ENCODE measurements around the gene GUCA1A. TPM values are rescaled to one million over a fixed set of nuclear protein-coding genes. Genes with fewer than 3 reads are reported as not detected.

GUCA1A gene
- total and polyA plus RNA-seq, 4 donors = 0.02 to 0.04 TPM; not detected in 2

- TF ChIP-seq, protein P1, sequence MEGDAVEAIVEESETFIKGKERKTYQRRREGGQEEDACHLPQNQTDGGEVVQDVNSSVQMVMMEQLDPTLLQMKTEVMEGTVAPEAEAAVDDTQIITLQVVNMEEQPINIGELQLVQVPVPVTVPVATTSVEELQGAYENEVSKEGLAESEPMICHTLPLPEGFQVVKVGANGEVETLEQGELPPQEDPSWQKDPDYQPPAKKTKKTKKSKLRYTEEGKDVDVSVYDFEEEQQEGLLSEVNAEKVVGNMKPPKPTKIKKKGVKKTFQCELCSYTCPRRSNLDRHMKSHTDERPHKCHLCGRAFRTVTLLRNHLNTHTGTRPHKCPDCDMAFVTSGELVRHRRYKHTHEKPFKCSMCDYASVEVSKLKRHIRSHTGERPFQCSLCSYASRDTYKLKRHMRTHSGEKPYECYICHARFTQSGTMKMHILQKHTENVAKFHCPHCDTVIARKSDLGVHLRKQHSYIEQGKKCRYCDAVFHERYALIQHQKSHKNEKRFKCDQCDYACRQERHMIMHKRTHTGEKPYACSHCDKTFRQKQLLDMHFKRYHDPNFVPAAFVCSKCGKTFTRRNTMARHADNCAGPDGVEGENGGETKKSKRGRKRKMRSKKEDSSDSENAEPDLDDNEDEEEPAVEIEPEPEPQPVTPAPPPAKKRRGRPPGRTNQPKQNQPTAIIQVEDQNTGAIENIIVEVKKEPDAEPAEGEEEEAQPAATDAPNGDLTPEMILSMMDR (IDR thresholded peaks at IDR 0.05; ENCODE audit: control extremely low read depth, extremely low read depth) = no peak
- ATAC-seq (ENCODE audit: insufficient read depth, low FRiP score) (no peak), DNase-seq (peak; percentile 13 to 40 (median 21))
- 21 to 23% methylated on average over 27 of the region's 27 CpGs for WGBS, 2 donors
- H3K9me3 ChIP-seq (ENCODE audit: control insufficient read depth in 4 of 4, insufficient read depth in 3 of 4, low read length in 3 of 4) = no peaks in the 10 kb centered on the region
- H3K4me1 ChIP-seq (ENCODE audit: control insufficient read depth in 5 of 5, insufficient read depth in 5 of 5, low read length in 5 of 5) = peaks cover 0 to 6% (median 0%) of the 10 kb centered on the region in 5 donors
- no peak overlapping the region for H3K27ac ChIP-seq (ENCODE audit: low read depth in 1 of 2, low read length in 1 of 2)
- no peaks in the 10 kb centered on the region for H3K27me3 ChIP-seq (ENCODE audit: control insufficient read depth in 3 of 3, insufficient read depth in 3 of 3, low read length in 2 of 3)
- H3K9ac ChIP-seq (ENCODE audit: insufficient read depth in 1 of 2, low read length in 2 of 2) = no peak overlapping the region
- no peaks in the 10 kb centered on the region for H3K36me3 ChIP-seq (ENCODE audit: control insufficient read depth in 4 of 4, insufficient read depth in 4 of 4, low read length in 4 of 4)
- H3K4me3 ChIP-seq = no peak overlapping the region
These were observed 4.6 kb downstream of the GUCA1A start for GRCh38 chr6:42177514-42178364.

- 88 to 90% methylated on average over 20 of the region's 20 CpGs for WGBS, 2 donors
- peaks cover 0 to 6% (median 0%) of the 10 kb centered on the region in 5 donors for H3K4me1 ChIP-seq (ENCODE audit: control insufficient read depth in 5 of 5, insufficient read depth in 5 of 5, low read length in 5 of 5)
These were observed 6.2 kb downstream of the GUCA1A start for GRCh38 chr6:42179261-42179944.

GRCh38 chr6:42179945-42180313 lies 6.8 kb downstream of the GUCA1A start:
- no peaks in the 10 kb centered on the region for H3K9me3 ChIP-seq (ENCODE audit: control insufficient read depth in 4 of 4, insufficient read depth in 3 of 4, low read length in 3 of 4)
- WGBS, 2 donors = 83% methylated on average over 3 of the region's 3 CpGs
- H3K27ac ChIP-seq (ENCODE audit: low read depth in 1 of 2, low read length in 1 of 2) = no peak overlapping the region
- DNase-seq (no peak), ATAC-seq (ENCODE audit: insufficient read depth, low FRiP score) (no peak)
- no peaks in the 10 kb centered on the region for H3K36me3 ChIP-seq (ENCODE audit: control insufficient read depth in 4 of 4, insufficient read depth in 4 of 4, low read length in 4 of 4)
- H3K27me3 ChIP-seq (ENCODE audit: control insufficient read depth in 3 of 3, insufficient read depth in 3 of 3, low read length in 2 of 3) = no peaks in the 10 kb centered on the region
- peaks cover 0 to 6% (median 0%) of the 10 kb centered on the region in 5 donors for H3K4me1 ChIP-seq (ENCODE audit: control insufficient read depth in 5 of 5, insufficient read depth in 5 of 5, low read length in 5 of 5)
- no peak overlapping the region for H3K4me3 ChIP-seq
- TF ChIP-seq, protein P1 (IDR thresholded peaks at IDR 0.05; ENCODE audit: control extremely low read depth, extremely low read depth) = no peak
- no peak overlapping the region for H3K9ac ChIP-seq (ENCODE audit: insufficient read depth in 1 of 2, low read length in 2 of 2)

More at GRCh38 chr6:42179261-42179944, 6.2 kb downstream of the GUCA1A start:
- DNase-seq = no peak
- no peak for ATAC-seq (ENCODE audit: insufficient read depth, low FRiP score)
- Histone ChIP-seq H3K9ac (ENCODE audit: insufficient read depth in 1 of 2, low read length in 2 of 2) (no peak overlapping the region), H3K4me3 (no peak overlapping the region), H3K27ac (ENCODE audit: low read depth in 1 of 2, low read length in 1 of 2) (no peak overlapping the region), H3K36me3 (ENCODE audit: control insufficient read depth in 4 of 4, insufficient read depth in 4 of 4, low read length in 4 of 4) (no peaks in the 10 kb centered on the region), H3K9me3 (ENCODE audit: control insufficient read depth in 4 of 4, insufficient read depth in 3 of 4, low read length in 3 of 4) (no peaks in the 10 kb centered on the region), H3K27me3 (ENCODE audit: control insufficient read depth in 3 of 3, insufficient read depth in 3 of 3, low read length in 2 of 3) (no peaks in the 10 kb centered on the region)
- TF ChIP-seq, protein P1 (IDR thresholded peaks at IDR 0.05; ENCODE audit: control extremely low read depth, extremely low read depth) = no peak

Data from lung (tissue), 12 donors.